ENCODE measurements around the gene UBE2A. TPM values are rescaled to one million over a fixed set of nuclear protein-coding genes. Genes with fewer than 3 reads are reported as not detected.

The UBE2A gene
- total RNA-seq, 1 donor: 50.5 TPM

- H3K4me3 ChIP-seq (ENCODE audit: low read depth, low read length): no peak overlapping the region
- TF ChIP-seq CTCF (IDR thresholded peaks at IDR 0.05; ENCODE audit: insufficient read depth, low read length): no peak
- no peak for DNase-seq (ENCODE audit: low read depth)
These were observed 50.1 kb downstream of the UBE2A start for GRCh38 chrX:119624417-119624816.

- no peak for TF ChIP-seq CTCF (IDR thresholded peaks at IDR 0.05; ENCODE audit: insufficient read depth, low read length)
- H3K4me3 ChIP-seq (ENCODE audit: low read depth, low read length): no peak overlapping the region
- DNase-seq (ENCODE audit: low read depth): no peak
These were observed 50.7 kb downstream of the UBE2A start for GRCh38 chrX:119624951-119625668.

- no peak overlapping the region for H3K4me3 ChIP-seq (ENCODE audit: low read depth, low read length)
- DNase-seq (ENCODE audit: low read depth): no peak
- TF ChIP-seq CTCF (IDR thresholded peaks at IDR 0.05; ENCODE audit: insufficient read depth, low read length): no peak
These were observed 51.5 kb downstream of the UBE2A start for GRCh38 chrX:119625843-119626242.

Other genes with a start within 250 kb of the UBE2A start
- gene SLC25A43, start 175.2 kb upstream of the UBE2A start, total RNA-seq (ENCODE audit: low replicate concordance): 9.3 and 22.9 TPM in 2 replicates
- 46.6 and 188 TPM in 2 replicates for gene SLC25A5, start 106.1 kb upstream of the UBE2A start, total RNA-seq (ENCODE audit: low replicate concordance)
- gene STEEP1, start 9.2 kb upstream of the UBE2A start, total RNA-seq (ENCODE audit: low replicate concordance): 19.3 and 24.0 TPM in 2 replicates
- 5.2 and 6.2 TPM in 2 replicates for gene NKRF, start 31.9 kb downstream of the UBE2A start, total RNA-seq (ENCODE audit: low replicate concordance)
- 7.0 and 7.4 TPM in 2 replicates for gene SEPTIN6, start 118.6 kb downstream of the UBE2A start, total RNA-seq (ENCODE audit: low replicate concordance)
- gene SOWAHD, start 184.0 kb downstream of the UBE2A start, total RNA-seq (ENCODE audit: low replicate concordance): not detected in 2 replicates
- 485 and 2,998 TPM in 2 replicates for gene RPL39, start 217.1 kb downstream of the UBE2A start, total RNA-seq (ENCODE audit: low replicate concordance)

All from fibroblast of the aortic adventitia (primary cell).